Caco-2 (cell line): Measurements from ENCODE around the gene TM2D1. TPM values are rescaled to one million over a fixed set of nuclear protein-coding genes. Genes with fewer than 3 reads are reported as not detected.
"Not testable (repeated sequence)": the region's sequence is repeated elsewhere in the genome, so short reads cannot be mapped to it uniquely, and the experiment has no call there.

ENCODE experiments used
- BruUV-seq: library from RNA; stranded (reverse); fragments of 400-500 nt; replicated peaks from 2 replicates; lab custom pipeline; 2021; lab: Mats Ljungman, UMichigan
- CTCF ChIA-PET: fragments of 300-600 bp; sonication (Branson Sonifier 250); formaldehyde crosslinking; loops from one replicate; lab custom pipeline; 2022; ENCODE audit warnings: antibody characterized with exemption; lab: Charles Lee
- POLR2A ChIA-PET: fragments of 300-600 bp; sonication (Branson Sonifier 250); formaldehyde crosslinking; loops from one replicate; lab custom pipeline; 2022; ENCODE audit warnings: antibody characterized with exemption; lab: Charles Lee
- DNase-seq, 2 experiments: peaks; one replicate each; pipeline versions ENCODE4 v3.0.0 to v3.0.0-alpha.2; 2020 to 2022
- H3K27me3 ChIP-seq: replicated peaks from 2 replicates; pipeline ENCODE4 v1.6.0; 2011; ENCODE audit warnings: low read length; ENCODE audit not compliant: control insufficient read depth, insufficient read depth
- H3K36me3 ChIP-seq: 2 replicates; pipeline ENCODE4 v1.5.1; 2011; ENCODE audit warnings: low read length; ENCODE audit not compliant: control insufficient read depth, insufficient read depth
- H3K4me1 ChIP-seq: fragments of 250-450 bp; sonication (Bioruptor Pico); 2 replicates; pipeline ENCODE4 v1.5.1; 2020; ENCODE audit warnings: mild to moderate bottlenecking
- H3K4me3 ChIP-seq: 2 replicates; pipeline ENCODE4 v1.5.1; 2011; ENCODE audit warnings: low read depth, mild to moderate bottlenecking, control low read depth, low read length
- H3K9me3 ChIP-seq: fragments of 250-450 bp; sonication (Bioruptor Pico); 2 replicates; pipeline ENCODE4 v1.5.1; 2020; ENCODE audit warnings: mild to moderate bottlenecking, moderate library complexity
- H3K27ac Mint-ChIP-seq: one replicate; pipeline ENCODE4 v1.8.0; 2022; ENCODE audit warnings: mixed read lengths; ENCODE audit not compliant: unreplicated experiment
- H3K27me3 Mint-ChIP-seq: one replicate; pipeline ENCODE4 v1.8.0; 2022; ENCODE audit warnings: mixed read lengths; ENCODE audit not compliant: insufficient read depth, unreplicated experiment
- H3K36me3 Mint-ChIP-seq: one replicate; pipeline ENCODE4 v1.8.0; 2022; ENCODE audit warnings: mild to moderate bottlenecking, mixed read lengths; ENCODE audit not compliant: insufficient read depth, unreplicated experiment
- H3K4me1 Mint-ChIP-seq: one replicate; pipeline ENCODE4 v1.8.0; 2022; ENCODE audit warnings: low read depth, mixed read lengths; ENCODE audit not compliant: unreplicated experiment
- H3K4me3 Mint-ChIP-seq: one replicate; pipeline ENCODE4 v1.8.0; 2022; ENCODE audit warnings: mild to moderate bottlenecking, moderate library complexity, mixed read lengths; ENCODE audit not compliant: unreplicated experiment
- H3K9me3 Mint-ChIP-seq: one replicate; pipeline ENCODE4 v1.8.0; 2022; ENCODE audit warnings: mixed read lengths; ENCODE audit not compliant: unreplicated experiment
- CTCF ChIP-seq, 2 experiments: fragments of 200-600 bp in 1 of 2; IDR thresholded peaks; 1 replicate in 1 of 2; 2 replicates in 1 of 2; pipeline versions ENCODE4 v1.5.1 to v1.8.0; 2011 to 2022; ENCODE audit warnings: antibody characterized with exemption in 1 of 2, control low read depth in 1 of 2, inconsistent platforms in 1 of 2, low read depth in 1 of 2, low read length in 1 of 2, mild to moderate bottlenecking in 1 of 2, moderate library complexity in 1 of 2; ENCODE audit not compliant: insufficient read depth in 1 of 2, severe bottlenecking in 1 of 2, unreplicated experiment in 1 of 2
- intact Hi-C: fragments of 100-400 bp; cut with micrococcal nuclease; formaldehyde crosslinking; loops from one replicate; pipeline ENCODE4 v1.10.0; 2022; ENCODE audit not compliant: unreplicated experiment
- total RNA-seq: library from RNA; stranded (reverse); gene quantifications from 2 replicates; pipeline ENCODE4 v1.2.3, GENCODE V29; 2022

The TM2D1 gene
- total RNA-seq, 1 experiment from 2014 or later: 16.3 TPM

DNA sequence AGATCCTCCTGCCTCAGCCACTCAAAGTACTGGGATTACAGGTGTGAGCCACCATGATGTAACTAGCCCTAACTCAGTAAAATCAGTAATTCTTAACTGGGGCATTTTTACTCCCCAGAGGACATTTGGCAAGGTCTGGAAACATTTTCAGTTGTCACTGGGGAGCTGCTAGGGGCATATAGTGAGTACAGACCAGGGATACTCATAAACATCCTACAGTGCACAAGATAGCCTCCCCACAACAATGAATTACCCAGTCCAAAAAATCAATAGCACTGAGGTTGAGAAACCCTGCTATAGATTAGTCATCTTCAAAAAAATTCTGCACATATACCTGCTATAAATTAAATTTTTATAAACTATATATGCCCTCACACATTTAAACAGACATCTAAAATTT, 13.0 kb downstream of the TM2D1 start:
- intact Hi-C loops: no loop called here
- H3K4me3 ChIP-seq: no peak overlapping the region
- H3K4me1 Mint-ChIP-seq: no peaks in the 10 kb centered on the region
- no peak for DNase-seq
- no peaks in the 10 kb centered on the region for H3K9me3 Mint-ChIP-seq
- CTCF ChIA-PET: no interaction called here
- H3K27me3 ChIP-seq: no peaks in the 10 kb centered on the region
- H3K4me1 ChIP-seq: peaks cover 4% of the 10 kb centered on the region; the same call in 1 of the 2 replicates
- POLR2A ChIA-PET: no interaction called here
- TF ChIP-seq CTCF (IDR thresholded peaks at IDR 0.05; ENCODE audit: insufficient read depth in 1 of 2, low read depth in 1 of 2, low read length in 1 of 2, severe bottlenecking in 1 of 2, unreplicated experiment in 1 of 2): no peak
- H3K9me3 ChIP-seq: no peaks in the 10 kb centered on the region
- no peak overlapping the region for H3K27ac Mint-ChIP-seq
- BruUV-seq: no TSS peak
- no peaks in the 10 kb centered on the region for H3K27me3 Mint-ChIP-seq
- H3K4me3 Mint-ChIP-seq: no peak overlapping the region
- H3K36me3 ChIP-seq: no peaks in the 10 kb centered on the region
- H3K36me3 Mint-ChIP-seq: peaks cover 7% of the 10 kb centered on the region

GRCh38 chr1:61711257-61711656, 13.7 kb downstream of the TM2D1 start:
- H3K36me3 ChIP-seq, H3K27me3 ChIP-seq, CTCF ChIA-PET, H3K4me3 ChIP-seq, POLR2A ChIA-PET, intact Hi-C loops, H3K4me3 Mint-ChIP-seq, H3K27ac Mint-ChIP-seq, H3K4me1 ChIP-seq, H3K4me1 Mint-ChIP-seq, H3K27me3 Mint-ChIP-seq, BruUV-seq, H3K9me3 ChIP-seq, H3K9me3 Mint-ChIP-seq, H3K36me3 Mint-ChIP-seq, DNase-seq: not testable (repeated sequence)

- H3K4me3 Mint-ChIP-seq: no peak overlapping the region
- H3K9me3 Mint-ChIP-seq: no peaks in the 10 kb centered on the region
- CTCF ChIA-PET: no interaction called here
- POLR2A ChIA-PET: no interaction called here
- Histone ChIP-seq H3K36me3 (no peaks in the 10 kb centered on the region), H3K4me3 (no peak overlapping the region), H3K27me3 (no peaks in the 10 kb centered on the region), H3K4me1 (peaks cover 4% of the 10 kb centered on the region; the same call in 1 of the 2 replicates), H3K9me3 (no peaks in the 10 kb centered on the region)
- DNase-seq: no peak
- H3K36me3 Mint-ChIP-seq: peaks cover 13% of the 10 kb centered on the region
- no peaks in the 10 kb centered on the region for H3K27me3 Mint-ChIP-seq
- no TSS peak for BruUV-seq
- intact Hi-C loops: no loop called here
- no peaks in the 10 kb centered on the region for H3K4me1 Mint-ChIP-seq
- no peak overlapping the region for H3K27ac Mint-ChIP-seq
- no peak for TF ChIP-seq CTCF (IDR thresholded peaks at IDR 0.05; ENCODE audit: insufficient read depth in 1 of 2, low read depth in 1 of 2, low read length in 1 of 2, severe bottlenecking in 1 of 2, unreplicated experiment in 1 of 2)
Observed at GRCh38 chr1:61709908-61710289, 15.0 kb downstream of the TM2D1 start.
